HG03097 (cell line): Measurements from ENCODE around the gene TP53TG3B.
"Not testable (repeated sequence)": the region's sequence is repeated elsewhere in the genome, so short reads cannot be mapped to it uniquely, and the experiment has no call there.

Experiments used
- ATAC-seq: cut with Tn5 transposase; IDR thresholded peaks from one replicate; pipeline ENCODE4 v1.9.1; 2021; ENCODE audit not compliant: unreplicated experiment, low FRiP score

The TP53TG3B gene

DNA sequence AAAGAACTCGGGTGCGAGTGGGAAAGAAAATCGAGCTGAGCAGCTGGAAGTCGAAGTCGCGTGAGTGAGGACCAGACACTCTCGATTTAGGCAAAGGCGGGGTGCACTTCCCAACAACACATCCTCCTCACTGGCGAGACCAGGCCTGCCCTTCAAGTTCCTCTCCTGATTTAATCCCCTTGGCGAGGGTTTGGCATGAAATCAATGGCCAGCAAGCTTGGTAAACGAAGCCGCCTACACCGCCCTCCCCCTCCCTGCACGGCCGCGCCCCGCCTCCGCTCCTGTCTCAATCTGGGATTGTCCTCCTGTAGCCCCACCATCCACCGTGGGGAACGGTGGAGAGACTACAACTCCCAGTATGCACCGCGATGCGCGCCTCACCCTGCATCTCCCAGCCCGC is at the start of gene TP53TG3B:
TP53TG3B (plus strand) TSS at position 301 of the 400 bp plus-strand sequence; CDS start at position 369, 68 bp downstream.
- ATAC-seq: not testable (repeated sequence)

GRCh38 chr16:33336226-33337012 is 24.2 kb upstream of the TP53TG3B start:
- not testable (repeated sequence) for ATAC-seq

DNA sequence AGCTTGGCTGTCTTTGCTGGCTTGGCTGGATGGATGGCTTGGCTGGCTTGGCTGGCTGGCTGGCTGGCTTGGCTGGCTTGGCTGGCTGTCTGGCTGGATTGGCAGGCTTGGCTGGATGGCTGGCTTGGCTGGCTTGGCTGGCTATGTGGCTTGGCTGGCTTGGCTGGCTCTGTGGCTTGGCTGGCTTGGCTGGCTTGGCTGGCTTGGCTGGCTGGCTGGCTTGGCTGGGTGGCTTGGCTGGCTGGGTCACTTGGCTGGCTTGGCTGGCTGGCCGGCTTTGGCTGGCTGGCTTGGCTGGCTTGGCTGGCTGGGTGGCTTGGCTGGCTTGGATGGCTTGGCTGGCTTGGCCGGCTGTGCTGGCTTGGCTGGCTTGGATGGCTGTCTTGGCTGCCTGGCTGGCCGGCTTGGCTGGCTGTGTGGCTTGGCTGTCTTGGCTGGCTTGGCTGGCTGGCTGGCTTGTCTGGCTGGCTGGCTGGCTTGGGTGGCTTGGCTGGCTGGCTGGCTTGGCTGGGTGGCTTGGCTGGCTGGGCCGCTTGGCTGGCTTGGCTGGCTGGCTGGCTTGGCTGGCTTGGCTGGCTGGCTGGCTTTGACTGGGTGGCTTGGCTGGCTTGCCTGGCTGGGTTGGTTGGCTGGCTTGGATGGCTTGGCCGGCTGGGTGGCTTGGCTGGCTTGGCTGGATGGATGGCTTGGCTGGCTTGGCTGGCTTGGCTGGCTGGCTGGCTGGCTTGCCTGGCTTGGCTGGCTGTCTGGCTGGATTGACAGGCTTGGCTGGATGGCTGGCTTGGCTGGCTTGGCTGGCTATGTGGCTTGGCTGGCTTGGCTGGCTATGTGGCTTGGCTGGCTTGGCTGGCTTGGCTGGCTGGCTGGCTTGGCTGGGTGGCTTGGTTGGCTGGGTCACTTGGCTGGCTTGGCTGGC is 22.8 kb upstream of the TP53TG3B start:
- not testable (repeated sequence) for ATAC-seq

- ATAC-seq: not testable (repeated sequence)
These were observed 22.1 kb upstream of the TP53TG3B start for GRCh38 chr16:33338543-33338951.

GRCh38 chr16:33339093-33340061 is 21.3 kb upstream of the TP53TG3B start:
- ATAC-seq: not testable (repeated sequence)
